Neural cell (in vitro differentiated cells): ENCODE measurements around the gene REM2. TPM values are rescaled to one million over a fixed set of nuclear protein-coding genes. Genes with fewer than 3 reads are reported as not detected.

Experiments
- H2AFZ ChIP-seq: fragments of 200-600, 300-800 bp; sonication (generic), shearing (Covaris generic); 2 replicates; pipeline ENCODE4 v1.6.0; 2014; ENCODE audit warnings: low read depth, mild to moderate bottlenecking, antibody characterized with exemption, low read length, moderate library complexity
- H3F3A ChIP-seq: fragments of 200-600 bp; shearing (Covaris generic); 2 replicates; pipeline ENCODE4 v1.6.1; 2016; ENCODE audit warnings: mild to moderate bottlenecking, moderate library complexity, mixed read lengths, antibody characterized with exemption, low read length; ENCODE audit not compliant: insufficient read depth, poor library complexity, severe bottlenecking
- H3K27ac ChIP-seq: fragments of 200-600, 300-800 bp; sonication (generic), shearing (Covaris generic); 2 replicates; pipeline ENCODE4 v1.5.1; 2014; ENCODE audit warnings: mild to moderate bottlenecking, low read length, moderate library complexity
- H3K27me3 ChIP-seq: fragments of 300-800, 200-600 bp; sonication (generic), shearing (Covaris generic); 2 replicates; pipeline ENCODE4 v1.6.0; 2014; ENCODE audit warnings: mild to moderate bottlenecking, low read depth, low read length, moderate library complexity; ENCODE audit not compliant: insufficient read depth
- H3K36me3 ChIP-seq: fragments of 300-800, 200-600 bp; sonication (generic), shearing (Covaris generic); 2 replicates; pipeline ENCODE4 v1.5.1; 2014; ENCODE audit warnings: mild to moderate bottlenecking, antibody characterized with exemption, low read length, moderate library complexity; ENCODE audit not compliant: insufficient read depth
- H3K4me2 ChIP-seq: fragments of 300-800, 200-600 bp; sonication (generic), shearing (Covaris generic); 2 replicates; pipeline ENCODE4 v1.6.0; 2014; ENCODE audit warnings: mild to moderate bottlenecking, low read length
- H3K4me3 ChIP-seq: fragments of 300-800, 200-600 bp; sonication (generic), shearing (Covaris generic); 2 replicates; pipeline ENCODE4 v1.5.1; 2014; ENCODE audit warnings: mild to moderate bottlenecking, low read length, moderate library complexity
- H3K79me2 ChIP-seq: fragments of 200-600 bp; shearing (Covaris generic); replicated peaks from 2 replicates; pipeline ENCODE4 v1.6.0; 2014; ENCODE audit warnings: mild to moderate bottlenecking, low read length, moderate library complexity; ENCODE audit not compliant: insufficient read depth
- H3K9ac ChIP-seq: fragments of 300-800, 200-600 bp; sonication (generic), shearing (Covaris generic); 2 replicates; pipeline ENCODE4 v1.6.1; 2016; ENCODE audit warnings: mild to moderate bottlenecking, low read length, mixed read lengths
- H3K9me2 ChIP-seq: fragments of 200-600 bp; shearing (Covaris generic); 2 replicates; pipeline ENCODE4 v1.6.1; 2016; ENCODE audit warnings: mild to moderate bottlenecking, low read length, mixed read lengths; ENCODE audit not compliant: insufficient read depth
- H3K9me3 ChIP-seq: fragments of 200-600, 300-800 bp; sonication (generic), shearing (Covaris generic); 2 replicates; pipeline ENCODE4 v1.6.1; 2016; ENCODE audit warnings: mild to moderate bottlenecking, mixed run types, low read length, moderate library complexity, mixed read lengths
- H4K20me1 ChIP-seq: fragments of 200-600 bp; shearing (Covaris generic); 2 replicates; pipeline ENCODE4 v1.6.1; 2016; ENCODE audit warnings: mild to moderate bottlenecking, mixed run types; ENCODE audit not compliant: insufficient read depth
- EP300 ChIP-seq: fragments of 450-650 bp; conservative IDR thresholded peaks from 2 replicates; pipeline ENCODE4 v1.6.1; 2014; ENCODE audit warnings: antibody characterized with exemption, mild to moderate bottlenecking, moderate library complexity; ENCODE audit not compliant: poor library complexity, severe bottlenecking
- EZH2 ChIP-seq: fragments of 200-600, 300-800 bp; shearing (Covaris generic), sonication (generic); IDR thresholded peaks from 2 replicates; pipeline ENCODE4 v1.6.1; 2014; ENCODE audit warnings: antibody characterized with exemption, low read length, borderline replicate concordance, mild to moderate bottlenecking; ENCODE audit not compliant: insufficient read depth, poor library complexity, severe bottlenecking
- MXI1 ChIP-seq: fragments of 450-650 bp; conservative IDR thresholded peaks from 2 replicates; pipeline ENCODE4 v1.6.1; 2014; ENCODE audit warnings: antibody characterized with exemption, mild to moderate bottlenecking; ENCODE audit not compliant: poor library complexity, severe bottlenecking
- POLR2AphosphoS5 ChIP-seq: IDR thresholded peaks from 2 replicates; pipeline ENCODE4 v1.6.1; 2012
- RAD21 ChIP-seq: fragments of 450-650 bp; conservative IDR thresholded peaks from 2 replicates; pipeline ENCODE4 v1.6.1; 2014; ENCODE audit warnings: antibody characterized with exemption, mild to moderate bottlenecking, moderate library complexity
- SMC3 ChIP-seq: fragments of 450-650 bp; conservative IDR thresholded peaks from 2 replicates; pipeline ENCODE4 v1.6.1; 2014; ENCODE audit warnings: antibody characterized with exemption, mild to moderate bottlenecking, moderate library complexity; ENCODE audit not compliant: poor library complexity
- TAF1 ChIP-seq: IDR thresholded peaks from 2 replicates; pipeline ENCODE4 v1.6.1; 2012; ENCODE audit warnings: low read depth
- polyA plus RNA-seq: library from polyadenylated mRNA; depleted of rRNA; stranded (reverse); fragments of >200 nt; gene quantifications from 2 replicates; pipeline ENCODE4 v1.2.3, GENCODE V29; 2014
- TF ChIP-seq, protein P1 (sequence below): IDR thresholded peaks from 2 replicates; pipeline ENCODE4 v1.6.1; 2012; ENCODE audit warnings: borderline replicate concordance
- TF ChIP-seq, protein P2 (sequence below): fragments of 450-650 bp; IDR thresholded peaks from 2 replicates; pipeline ENCODE4 v1.5.1; 2014; ENCODE audit warnings: antibody characterized with exemption, mild to moderate bottlenecking, moderate library complexity; ENCODE audit not compliant: poor library complexity, severe bottlenecking

Gene REM2
- polyA plus RNA-seq, 1 donor from 2014 or later: 28.6 TPM

DNA sequence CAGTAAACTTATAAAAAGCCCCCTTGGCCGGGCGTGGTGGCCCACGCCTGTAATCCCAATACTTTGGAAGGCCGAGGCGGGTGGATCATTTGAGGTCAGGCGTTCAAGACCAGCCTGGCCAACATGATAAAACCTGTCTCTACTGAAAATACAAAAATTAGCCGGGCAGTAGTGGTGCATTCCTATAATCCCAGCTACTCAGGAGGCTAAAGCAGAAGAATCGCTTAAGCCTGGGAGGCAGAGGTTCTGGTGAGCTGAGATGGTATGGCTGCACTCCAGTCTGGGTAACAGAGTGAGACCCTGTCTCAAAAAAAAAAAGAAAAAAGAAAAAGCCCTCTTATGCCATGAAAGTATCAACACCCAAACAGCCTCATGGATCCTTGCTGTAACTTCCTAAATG, 42.5 kb downstream of the REM2 start:
- H3K9ac ChIP-seq: no peak overlapping the region
- H3K4me2 ChIP-seq: no peak overlapping the region
- H3F3A ChIP-seq: peaks cover 6% of the 10 kb centered on the region
- no peaks in the 10 kb centered on the region for H3K36me3 ChIP-seq
- H3K79me2 ChIP-seq: peaks cover 14% of the 10 kb centered on the region
- H3K4me3 ChIP-seq: no peak overlapping the region
- H3K27me3 ChIP-seq: no peaks in the 10 kb centered on the region
- H4K20me1 ChIP-seq: no peaks in the 10 kb centered on the region
- no peak overlapping the region for H2AFZ ChIP-seq
- H3K9me3 ChIP-seq: no peaks in the 10 kb centered on the region
- H3K27ac ChIP-seq: no peak overlapping the region
- no peaks in the 10 kb centered on the region for H3K9me2 ChIP-seq
- TF ChIP-seq, protein P1, sequence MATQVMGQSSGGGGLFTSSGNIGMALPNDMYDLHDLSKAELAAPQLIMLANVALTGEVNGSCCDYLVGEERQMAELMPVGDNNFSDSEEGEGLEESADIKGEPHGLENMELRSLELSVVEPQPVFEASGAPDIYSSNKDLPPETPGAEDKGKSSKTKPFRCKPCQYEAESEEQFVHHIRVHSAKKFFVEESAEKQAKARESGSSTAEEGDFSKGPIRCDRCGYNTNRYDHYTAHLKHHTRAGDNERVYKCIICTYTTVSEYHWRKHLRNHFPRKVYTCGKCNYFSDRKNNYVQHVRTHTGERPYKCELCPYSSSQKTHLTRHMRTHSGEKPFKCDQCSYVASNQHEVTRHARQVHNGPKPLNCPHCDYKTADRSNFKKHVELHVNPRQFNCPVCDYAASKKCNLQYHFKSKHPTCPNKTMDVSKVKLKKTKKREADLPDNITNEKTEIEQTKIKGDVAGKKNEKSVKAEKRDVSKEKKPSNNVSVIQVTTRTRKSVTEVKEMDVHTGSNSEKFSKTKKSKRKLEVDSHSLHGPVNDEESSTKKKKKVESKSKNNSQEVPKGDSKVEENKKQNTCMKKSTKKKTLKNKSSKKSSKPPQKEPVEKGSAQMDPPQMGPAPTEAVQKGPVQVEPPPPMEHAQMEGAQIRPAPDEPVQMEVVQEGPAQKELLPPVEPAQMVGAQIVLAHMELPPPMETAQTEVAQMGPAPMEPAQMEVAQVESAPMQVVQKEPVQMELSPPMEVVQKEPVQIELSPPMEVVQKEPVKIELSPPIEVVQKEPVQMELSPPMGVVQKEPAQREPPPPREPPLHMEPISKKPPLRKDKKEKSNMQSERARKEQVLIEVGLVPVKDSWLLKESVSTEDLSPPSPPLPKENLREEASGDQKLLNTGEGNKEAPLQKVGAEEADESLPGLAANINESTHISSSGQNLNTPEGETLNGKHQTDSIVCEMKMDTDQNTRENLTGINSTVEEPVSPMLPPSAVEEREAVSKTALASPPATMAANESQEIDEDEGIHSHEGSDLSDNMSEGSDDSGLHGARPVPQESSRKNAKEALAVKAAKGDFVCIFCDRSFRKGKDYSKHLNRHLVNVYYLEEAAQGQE: no peak
- TF ChIP-seq TAF1 (no peak), EZH2 (no peak), MXI1 (no peak), SMC3 (no peak), EP300 (no peak)

DNA sequence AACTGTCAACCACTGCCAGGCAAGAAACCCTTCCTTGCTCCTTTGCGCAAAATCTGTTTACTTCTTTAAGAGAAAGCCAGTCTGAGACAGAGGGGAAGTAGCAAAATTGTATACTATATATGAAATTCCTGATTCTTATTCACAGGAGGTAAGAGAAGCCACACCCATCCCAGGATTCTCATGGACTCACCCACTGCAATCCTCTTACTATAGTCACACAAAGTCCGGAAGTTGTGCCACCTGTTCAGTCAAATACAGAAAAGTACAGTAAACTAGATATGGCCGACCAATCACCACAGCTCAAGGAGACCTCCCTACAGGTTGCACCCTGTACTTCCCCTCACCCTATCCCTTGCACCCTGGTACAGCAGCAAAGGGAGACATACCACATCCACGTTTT, 43.3 kb downstream of the REM2 start:
- Histone ChIP-seq H3K36me3 (no peaks in the 10 kb centered on the region), H3K4me3 (no peak overlapping the region)

More for the DNA sequence above, 43.3 kb downstream of the REM2 start:
- no peaks in the 10 kb centered on the region for H3K9me3 ChIP-seq
- no peaks in the 10 kb centered on the region for H4K20me1 ChIP-seq
- H3K4me2 ChIP-seq: no peak overlapping the region
- H3K9ac ChIP-seq: no peak overlapping the region
- H3K9me2 ChIP-seq: no peaks in the 10 kb centered on the region
- TF ChIP-seq, protein P1: no peak
- TF ChIP-seq MXI1 (no peak), POLR2AphosphoS5 (no peak), EP300 (no peak), EZH2 (no peak), RAD21 (no peak), SMC3 (no peak), TAF1 (no peak)
- TF ChIP-seq, protein P2, sequence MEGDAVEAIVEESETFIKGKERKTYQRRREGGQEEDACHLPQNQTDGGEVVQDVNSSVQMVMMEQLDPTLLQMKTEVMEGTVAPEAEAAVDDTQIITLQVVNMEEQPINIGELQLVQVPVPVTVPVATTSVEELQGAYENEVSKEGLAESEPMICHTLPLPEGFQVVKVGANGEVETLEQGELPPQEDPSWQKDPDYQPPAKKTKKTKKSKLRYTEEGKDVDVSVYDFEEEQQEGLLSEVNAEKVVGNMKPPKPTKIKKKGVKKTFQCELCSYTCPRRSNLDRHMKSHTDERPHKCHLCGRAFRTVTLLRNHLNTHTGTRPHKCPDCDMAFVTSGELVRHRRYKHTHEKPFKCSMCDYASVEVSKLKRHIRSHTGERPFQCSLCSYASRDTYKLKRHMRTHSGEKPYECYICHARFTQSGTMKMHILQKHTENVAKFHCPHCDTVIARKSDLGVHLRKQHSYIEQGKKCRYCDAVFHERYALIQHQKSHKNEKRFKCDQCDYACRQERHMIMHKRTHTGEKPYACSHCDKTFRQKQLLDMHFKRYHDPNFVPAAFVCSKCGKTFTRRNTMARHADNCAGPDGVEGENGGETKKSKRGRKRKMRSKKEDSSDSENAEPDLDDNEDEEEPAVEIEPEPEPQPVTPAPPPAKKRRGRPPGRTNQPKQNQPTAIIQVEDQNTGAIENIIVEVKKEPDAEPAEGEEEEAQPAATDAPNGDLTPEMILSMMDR: no peak
- no peak overlapping the region for H2AFZ ChIP-seq
- no peaks in the 10 kb centered on the region for H3K27me3 ChIP-seq
- peaks cover 6% of the 10 kb centered on the region for H3F3A ChIP-seq
- no peak overlapping the region for H3K27ac ChIP-seq
- H3K79me2 ChIP-seq: peaks cover 14% of the 10 kb centered on the region
